ENCODE data around the gene LCNL1.

The LCNL1 gene

GRCh38 chr9:136939431-136939995, 43.3 kb upstream of the LCNL1 start:
- no peak for DNase-seq (ENCODE audit: low read depth, low spot score)
- ChIA-PET POLR2A (no interaction called here), CTCF (interaction anchor here (2.5 to 3.1 kb wide), 2 partner anchors 8 to 90 kb away, joined by 6 to 13 read pairs; no protein-coding TSS in a partner anchor)
- no peak for TF ChIP-seq CTCF (IDR thresholded peaks at IDR 0.05; ENCODE audit: insufficient read depth, low read length, missing control alignments)
- no peak overlapping the region for H3K4me3 ChIP-seq (ENCODE audit: low read depth, low read length)

- POLR2A ChIA-PET, result no interaction called here
- TF ChIP-seq CTCF (IDR thresholded peaks at IDR 0.05; ENCODE audit: insufficient read depth, low read length, missing control alignments), result no peak
- CTCF ChIA-PET, result interaction anchor here (2.5 kb wide), 1 partner anchor 89 kb away, joined by 6 read pairs; no protein-coding TSS in a partner anchor
- no peak overlapping the region for H3K4me3 ChIP-seq (ENCODE audit: low read depth, low read length)
- DNase-seq (ENCODE audit: low read depth, low spot score), result no peak
These were observed 42.7 kb upstream of the LCNL1 start for GRCh38 chr9:136939996-136940525.

- ChIA-PET CTCF (no interaction called here), POLR2A (no interaction called here)
- H3K4me3 ChIP-seq (ENCODE audit: low read depth, low read length), result no peak overlapping the region
- TF ChIP-seq CTCF (IDR thresholded peaks at IDR 0.05; ENCODE audit: insufficient read depth, low read length, missing control alignments), result no peak
- no peak for DNase-seq (ENCODE audit: low read depth, low spot score)
These were observed 42.1 kb upstream of the LCNL1 start for GRCh38 chr9:136940526-136941230.

GRCh38 chr9:136941231-136942111, 41.3 kb upstream of the LCNL1 start:
- POLR2A ChIA-PET, result no interaction called here
- H3K4me3 ChIP-seq (ENCODE audit: low read depth, low read length), result no peak overlapping the region
- DNase-seq (ENCODE audit: low read depth, low spot score), result no peak
- CTCF ChIA-PET, result interaction anchor here (1.1 kb wide), 1 partner anchor 296 kb away, joined by 3 read pairs; no protein-coding TSS in a partner anchor
- TF ChIP-seq CTCF (IDR thresholded peaks at IDR 0.05; ENCODE audit: insufficient read depth, low read length, missing control alignments), result no peak

- H3K4me3 ChIP-seq (ENCODE audit: low read depth, low read length), result peak overlapping the region; percentile 8; the same call in 1 of the 2 replicates
- DNase-seq (ENCODE audit: low read depth, low spot score), result no peak
- ChIA-PET CTCF (interaction anchor here (1.1 to 1.3 kb wide), 2 partner anchors 93 to 295 kb away, joined by 3 to 6 read pairs; no protein-coding TSS in a partner anchor), POLR2A (no interaction called here)
- TF ChIP-seq CTCF (IDR thresholded peaks at IDR 0.05; ENCODE audit: insufficient read depth, low read length, missing control alignments), result no peak
These were observed 40.5 kb upstream of the LCNL1 start for GRCh38 chr9:136942112-136942880.
